Stimulated activated CD4-positive, alpha-beta T cell treated with anti-CD3 and anti-CD28 coated beads, Interleukin-4, amount 100 ng/mL, for 24 hours (primary cell): Measurements from ENCODE around the gene MIER1.
A peak's percentile ranks its signal among the peaks of the same experiment; 100 is the strongest.
"Not testable (repeated sequence)": the region's sequence is repeated elsewhere in the genome, so short reads cannot be mapped to it uniquely, and the experiment has no call there.

Source experiments
- DNase-seq: peaks from one replicate; pipeline ENCODE4 v3.0.0-alpha.2; 2020

The MIER1 gene

GRCh38 chr1:66924756-66925557, at the start of gene MIER1, which contains the start of gene DNAI4:
MIER1 (plus strand) TSS chr1:66924990; CDS start chr1:66925029, 39 bp downstream.
DNAI4 (minus strand) TSS chr1:66924856; CDS start chr1:66924831, 25 bp downstream.
- DNase-seq: peak; percentile 98

GRCh38 chr1:66876664-66877063, 48.1 kb upstream of the MIER1 start:
- DNase-seq: no peak

- DNase-seq: no peak
These were observed 35.8 kb upstream of the MIER1 start for GRCh38 chr1:66889030-66889429.

- no peak for DNase-seq
These were observed 34.2 kb upstream of the MIER1 start for GRCh38 chr1:66890621-66891020.

- DNase-seq: no peak
These were observed 31.1 kb upstream of the MIER1 start for GRCh38 chr1:66893712-66894111.

GRCh38 chr1:66915203-66915602, 9.6 kb upstream of the MIER1 start:
- DNase-seq: not testable (repeated sequence)

GRCh38 chr1:66916320-66916719, 8.5 kb upstream of the MIER1 start:
- no peak for DNase-seq

- DNase-seq: no peak
These were observed 7.3 kb upstream of the MIER1 start for GRCh38 chr1:66917476-66917875.

- DNase-seq: no peak
These were observed 5.7 kb upstream of the MIER1 start for GRCh38 chr1:66919063-66919462.

- DNase-seq: no peak
These were observed 5.0 kb upstream of the MIER1 start for GRCh38 chr1:66919828-66920227.

GRCh38 chr1:66920543-66920942, 4.2 kb upstream of the MIER1 start:
- DNase-seq: no peak

- no peak for DNase-seq
These were observed 744 bp downstream of the MIER1 start for GRCh38 chr1:66925558-66925910.

GRCh38 chr1:66925944-66926343, 1.2 kb downstream of the MIER1 start:
- no peak for DNase-seq

- DNase-seq: no peak
These were observed 2.7 kb downstream of the MIER1 start for GRCh38 chr1:66927528-66927927.

- no peak for DNase-seq
These were observed 4.4 kb downstream of the MIER1 start for GRCh38 chr1:66929146-66929688.

- no peak for DNase-seq
These were observed 4.9 kb downstream of the MIER1 start for GRCh38 chr1:66929691-66929998.

- DNase-seq: peak; percentile 90
These were observed 5.4 kb downstream of the MIER1 start for GRCh38 chr1:66929999-66930822.

- no peak for DNase-seq
These were observed 6.0 kb downstream of the MIER1 start for GRCh38 chr1:66930823-66931174.

- DNase-seq: no peak
These were observed 6.8 kb downstream of the MIER1 start for GRCh38 chr1:66931590-66931989.

GRCh38 chr1:66932291-66932690, 7.5 kb downstream of the MIER1 start:
- DNase-seq: no peak

GRCh38 chr1:66933887-66934700, 9.3 kb downstream of the MIER1 start:
- DNase-seq: no peak

- no peak for DNase-seq
These were observed 12.9 kb downstream of the MIER1 start for GRCh38 chr1:66937529-66938234.

- DNase-seq: no peak
These were observed 13.8 kb downstream of the MIER1 start for GRCh38 chr1:66938613-66939012.
